Daoy (cell line): ENCODE data around the gene SMIM24. TPM values are rescaled to one million over a fixed set of nuclear protein-coding genes. Genes with fewer than 3 reads are reported as not detected.

Experiments
- DNase-seq: peaks from one replicate; pipeline ENCODE4 v3.0.0-alpha.2; 2015; ENCODE audit warnings: low read depth
- total RNA-seq: library from RNA; depleted of rRNA; stranded (reverse); fragments of >200 nt; shearing (Covaris generic); gene quantifications from 2 replicates; pipeline ENCODE4 v1.2.3, GENCODE V29; 2014

Gene SMIM24
- total RNA-seq, 1 experiment from 2014 or later, result not detected

- DNase-seq, result no peak
These were observed 6.3 kb downstream of the SMIM24 start for GRCh38 chr19:3474010-3474409.

GRCh38 chr19:3471954-3472655 is 8.2 kb downstream of the SMIM24 start:
- no peak for DNase-seq

GRCh38 chr19:3470500-3471128 is 9.7 kb downstream of the SMIM24 start:
- no peak for DNase-seq

- no peak for DNase-seq
These were observed 10.5 kb downstream of the SMIM24 start for GRCh38 chr19:3469638-3470499.

- no peak for DNase-seq
These were observed 12.1 kb downstream of the SMIM24 start for GRCh38 chr19:3468211-3468610.

GRCh38 chr19:3467437-3468198 is 12.7 kb downstream of the SMIM24 start:
- DNase-seq, result no peak

GRCh38 chr19:3466635-3467034 is 13.7 kb downstream of the SMIM24 start:
- DNase-seq, result no peak

- DNase-seq, result no peak
These were observed 14.8 kb downstream of the SMIM24 start for GRCh38 chr19:3465552-3465951.

- no peak for DNase-seq
These were observed 15.6 kb downstream of the SMIM24 start for GRCh38 chr19:3464587-3465235.

GRCh38 chr19:3463714-3464586 is 16.4 kb downstream of the SMIM24 start:
- DNase-seq, result no peak

- no peak for DNase-seq
These were observed 17.2 kb downstream of the SMIM24 start for GRCh38 chr19:3462991-3463713.

- no peak for DNase-seq
These were observed 20.3 kb downstream of the SMIM24 start for GRCh38 chr19:3459965-3460582.

- DNase-seq, result peak; percentile 89
These were observed 21.0 kb downstream of the SMIM24 start for GRCh38 chr19:3459089-3459881.

GRCh38 chr19:3458229-3459088 is 21.9 kb downstream of the SMIM24 start:
- DNase-seq, result peak; percentile 47

GRCh38 chr19:3457528-3458228 is 22.6 kb downstream of the SMIM24 start:
- DNase-seq, result no peak

GRCh38 chr19:3456925-3457527 is 23.3 kb downstream of the SMIM24 start:
- no peak for DNase-seq
